ENCODE results near the gene MYRIP. TPM values are rescaled to one million over a fixed set of nuclear protein-coding genes. Genes with fewer than 3 reads are reported as not detected.

MYRIP gene
- total and polyA plus RNA-seq, 10 of the 15 experiments (the other 5 are each of a cell fraction or from before 2014, with no cell fraction given): 0.03 to 0.08 (median 0.04) TPM; not detected in 6

GRCh38 chr3:40258064-40258463 is 448.7 kb downstream of the MYRIP start (continued):
- TF ChIP-seq BCLAF1 (IDR thresholded peaks at IDR 0.05): no peak
- no peak for TF ChIP-seq ESRRA (IDR thresholded peaks at IDR 0.05; ENCODE audit: low read length)
- TF ChIP-seq NR2C2 (IDR thresholded peaks at IDR 0.05; ENCODE audit: borderline replicate concordance, control insufficient read depth, insufficient read length, low read depth): no peak
- no peak for TF ChIP-seq TCF12 (IDR thresholded peaks at IDR 0.05; ENCODE audit: low read depth, low read length)
- no peak for TF ChIP-seq SIX5 (IDR thresholded peaks at IDR 0.05; ENCODE audit: low read depth, low read length, severe bottlenecking)

- RAD21 ChIA-PET (ENCODE audit: unreplicated experiment): no interaction called here
Measured at GRCh38 chr3:40258555-40258954, 449.1 kb downstream of the MYRIP start.

More at GRCh38 chr3:40258555-40258954, 449.1 kb downstream of the MYRIP start:
- CTCF ChIA-PET: interaction anchor here (1.5 kb wide), 1 partner anchor 80 kb away, joined by 3 read pairs; no protein-coding TSS in a partner anchor
- Histone ChIP-seq H3K79me2 (ENCODE audit: control insufficient read depth, insufficient read depth, low read length) (no peaks in the 10 kb centered on the region), H3K4me3 (no peak overlapping the region), H3K27ac (ENCODE audit: control insufficient read depth, insufficient read depth) (no peak overlapping the region), H2AFZ (ENCODE audit: control insufficient read depth, low read depth, low read length) (no peak overlapping the region), H3K4me1 (ENCODE audit: control insufficient read depth, insufficient read depth, low read length) (no peaks in the 10 kb centered on the region), H3K27me3 (replicated peaks in 1 of 2; ENCODE audit: control insufficient read depth in 2 of 2, insufficient read depth in 2 of 2, low read length in 1 of 2) (no peaks in the 10 kb centered on the region), H3K36me3 (ENCODE audit: control insufficient read depth in 2 of 2, insufficient read depth in 2 of 2, low read length in 1 of 2) (no peaks in the 10 kb centered on the region), H3K9me3 (replicated peaks; ENCODE audit: control insufficient read depth, insufficient read depth, low read length) (no peaks in the 10 kb centered on the region), H3K9ac (ENCODE audit: control insufficient read depth, insufficient read depth, low read length) (no peak overlapping the region), H3K4me2 (ENCODE audit: control insufficient read depth, insufficient read depth) (no peak overlapping the region), H4K20me1 (ENCODE audit: control insufficient read depth, insufficient read depth) (no peaks in the 10 kb centered on the region)
- POLR2A ChIA-PET: no interaction called here
- DNase-seq (ENCODE audit: low read depth, low spot score) (no peak), ATAC-seq (no peak), FAIRE-seq (no peak)
- SMC1A ChIA-PET (ENCODE audit: uncharacterized antibody, unreplicated experiment): no interaction called here
- intact Hi-C loops (cut with micrococcal nuclease; ENCODE audit: unreplicated experiment) (no loop called here), in situ Hi-C loops (cut with MboI) (no loop called here)
- 28% methylated on average over 1 of the region's 1 CpG for WGBS (ENCODE audit: insufficient coverage, insufficient replicate concordance, low lambda C conversion rate, missing lambda C conversion rate)
- BruUV-seq (replicated peaks): no TSS peak
- TF ChIP-seq YBX1 (IDR thresholded peaks at IDR 0.05) (no peak), ZNF207 (IDR thresholded peaks at IDR 0.05; ENCODE audit: borderline replicate concordance) (no peak)

All from GM12878 (cell line).